Uterus (tissue), 2 donors: ENCODE results near the gene NECAB2.

Experiments used
- CTCF ChIP-seq, 4 experiments: fragments of 200-600 bp in 2 of 4; fragments of 450-650 bp in 2 of 4; sonication (generic) in 2 of 4; IDR thresholded peaks; one replicate each; pipeline ENCODE4 v1.5.1; 2016 to 2019; ENCODE audit warnings: antibody characterized with exemption in 4 of 4, mild to moderate bottlenecking in 2 of 4, moderate library complexity in 1 of 4
- POLR2A ChIP-seq, 2 donors: fragments of 450-650 bp; IDR thresholded peaks; one replicate each; pipeline ENCODE4 v1.6.1; 2016; ENCODE audit warnings: antibody characterized with exemption in 2 of 2, mild to moderate bottlenecking in 1 of 2, moderate library complexity in 1 of 2

- no peak for TF ChIP-seq CTCF (IDR thresholded peaks at IDR 0.05)
- no peak for TF ChIP-seq POLR2A (IDR thresholded peaks at IDR 0.05)
Observed at GRCh38 chr16:83945587-83945986, 22.5 kb upstream of the NECAB2 start.
